K562 (cell line): ENCODE measurements around the gene LEPROT. TPM values are rescaled to one million over a fixed set of nuclear protein-coding genes. Genes with fewer than 3 reads are reported as not detected.

Experiments used
- BRF1 ChIP-seq: IDR thresholded peaks from 3 replicates; pipeline ENCODE4 v1.6.1; 2011; ENCODE audit warnings: borderline replicate concordance, mild to moderate bottlenecking; ENCODE audit not compliant: insufficient read length; ENCODE audit errors: extremely low read depth
- ELF1 ChIP-seq: fragments of 200-800 bp; sonication (Bioruptor generic); IDR thresholded peaks from 2 replicates; pipeline ENCODE4 v1.6.1; 2016; ENCODE audit warnings: missing genetic modification characterization, missing compliant biosample characterization
- FOXA3 ChIP-seq, 2 experiments: fragments of 450-650 bp in 1 of 2; sonication (generic) in 1 of 2; formaldehyde crosslinking; IDR thresholded peaks in 1 of 2; conservative IDR thresholded peaks in 1 of 2; 2 replicates each; pipeline versions ENCODE4 v1.4.0 to v1.8.0; 2020 to 2022; ENCODE audit warnings: mild to moderate bottlenecking in 2 of 2, missing genetic modification reagents in 1 of 2
- KDM2B ChIP-seq: fragments of 250-450 bp; sonication (Bioruptor Pico); IDR thresholded peaks from 2 replicates; pipeline ENCODE4 v1.8.0; 2021; ENCODE audit warnings: mild to moderate bottlenecking, moderate library complexity
- MCM2 ChIP-seq: fragments of 450-650 bp; IDR thresholded peaks from 2 replicates; pipeline ENCODE4 v1.6.1; 2017; ENCODE audit warnings: low read depth, mild to moderate bottlenecking
- NFIC ChIP-seq: fragments of 450-650 bp; IDR thresholded peaks from 2 replicates; pipeline ENCODE4 v1.6.1; 2017; ENCODE audit warnings: mild to moderate bottlenecking, inconsistent platforms
- POLR2AphosphoS2 ChIP-seq: IDR thresholded peaks from 2 replicates; pipeline ENCODE4 v1.6.1; 2012; ENCODE audit warnings: low read length, improper control_type of control experiment
- POLR2G ChIP-seq: fragments of 200-400 bp; formaldehyde crosslinking; IDR thresholded peaks from 2 replicates; pipeline ENCODE4 v1.6.1; 2017; ENCODE audit warnings: low read depth, mild to moderate bottlenecking, antibody characterized with exemption, low read length, moderate library complexity
- POLR2H ChIP-seq: IDR thresholded peaks from 2 replicates; pipeline ENCODE4 v1.6.1; 2016; ENCODE audit warnings: missing genetic modification characterization, low read depth, mild to moderate bottlenecking, control low read depth, missing compliant biosample characterization, moderate library complexity
- POLR3G ChIP-seq: IDR thresholded peaks from 2 replicates; pipeline ENCODE4 v1.6.1; 2011; ENCODE audit not compliant: insufficient read length, insufficient replicate concordance; ENCODE audit errors: extremely low read depth
- SIN3A ChIP-seq, 2 experiments: fragments of 150-350 bp in 1 of 2; IDR thresholded peaks; 2 replicates each; pipeline ENCODE4 v1.6.1; 2011 to 2016; ENCODE audit warnings: borderline replicate concordance in 2 of 2, low read depth in 2 of 2, low read length in 2 of 2, mild to moderate bottlenecking in 2 of 2, moderate library complexity in 2 of 2; ENCODE audit not compliant: control insufficient read depth in 1 of 2
- SP1 ChIP-seq: sonication (generic); formaldehyde crosslinking; IDR thresholded peaks from 2 replicates; pipeline ENCODE4 v1.8.1; 2022; ENCODE audit warnings: mild to moderate bottlenecking, missing genetic modification reagents
- TCF7 ChIP-seq: sonication (generic); IDR thresholded peaks from 2 replicates; pipeline ENCODE4 v1.6.1; 2016; ENCODE audit warnings: antibody characterized with exemption, borderline replicate concordance
- WHSC1 ChIP-seq: IDR thresholded peaks from one replicate; pipeline ENCODE4 v1.6.1; 2012; ENCODE audit warnings: low read length, control low read depth, inconsistent platforms
- ZNF175 ChIP-seq: fragments of 200-800 bp; sonication (Bioruptor generic); IDR thresholded peaks from 2 replicates; pipeline ENCODE4 v1.6.1; 2016; ENCODE audit warnings: low read depth, mild to moderate bottlenecking, missing genetic modification characterization, missing compliant biosample characterization
- ZNF507 ChIP-seq: conservative IDR thresholded peaks from 2 replicates; pipeline ENCODE4 v1.6.1; 2017; ENCODE audit warnings: missing genetic modification characterization, missing compliant biosample characterization
- ZSCAN29 ChIP-seq: fragments of 450-650 bp; IDR thresholded peaks from 2 replicates; pipeline ENCODE4 v1.6.1; 2017
- polyA plus RNA-seq, 8 experiments: library from polyadenylated mRNA; depleted of rRNA in 4 of 8; stranded (reverse) in 5 of 8; unstranded in 3 of 8; fragments of >200 nt; fragmentation: Nextera tagmentation in 2 of 8; fragmentation: Illumina TruSeq in 1 of 8; extraction: Ambion mirVana in 2 of 8; extraction: Trizol in 1 of 8; gene quantifications; 2 replicates each; pipeline versions ENCODE4 v1.2.1 to v1.2.3, GENCODE V29; 2011 to 2014; ENCODE audit warnings: inconsistent platforms in 1 of 8, missing spikeins in 1 of 8
- total RNA-seq, 7 experiments: library from RNA; depleted of rRNA in 6 of 7; stranded (reverse); fragments of >200 nt in 6 of 7; fragmentation: Illumina TruSeq in 2 of 7; extraction: Trizol in 2 of 7; gene quantifications; 2 replicates each; pipeline versions ENCODE4 v1.2.1 to v1.2.3, GENCODE V29; 2011 to 2021; ENCODE audit warnings: low replicate concordance in 1 of 7
- TF ChIP-seq, protein P1 (sequence below), 2 experiments: IDR thresholded peaks; 2 replicates each; pipeline ENCODE4 v1.6.1; 2011; ENCODE audit warnings: borderline replicate concordance in 1 of 2, control low read depth in 1 of 2, low read depth in 1 of 2, low read length in 1 of 2, mild to moderate bottlenecking in 1 of 2, mixed read lengths in 1 of 2, moderate library complexity in 1 of 2; ENCODE audit not compliant: insufficient read depth in 1 of 2, insufficient read length in 1 of 2, poor library complexity in 1 of 2, severe bottlenecking in 1 of 2; ENCODE audit errors: extremely low read depth in 1 of 2
- TF ChIP-seq, protein P2 (sequence below): sonication (generic); formaldehyde crosslinking; IDR thresholded peaks from 2 replicates; pipeline ENCODE4 v1.8.0; 2022; ENCODE audit warnings: missing genetic modification reagents, mild to moderate bottlenecking, borderline replicate concordance
- TF ChIP-seq, protein P3 (sequence below): fragments of 450-650 bp; IDR thresholded peaks from 2 replicates; pipeline ENCODE4 v1.6.1; 2014; ENCODE audit warnings: low read depth, mild to moderate bottlenecking, moderate library complexity, borderline replicate concordance
- TF ChIP-seq, protein P4 (sequence below): fragments of 450-650 bp; IDR thresholded peaks from 2 replicates; pipeline ENCODE4 v1.6.1; 2016; ENCODE audit warnings: borderline replicate concordance

LEPROT gene
- total and polyA plus RNA-seq, 9 of the 15 experiments (the other 6 are each of a cell fraction or from before 2014, with no cell fraction given), result 28.1 to 97.5 (median 45.8) TPM

DNA sequence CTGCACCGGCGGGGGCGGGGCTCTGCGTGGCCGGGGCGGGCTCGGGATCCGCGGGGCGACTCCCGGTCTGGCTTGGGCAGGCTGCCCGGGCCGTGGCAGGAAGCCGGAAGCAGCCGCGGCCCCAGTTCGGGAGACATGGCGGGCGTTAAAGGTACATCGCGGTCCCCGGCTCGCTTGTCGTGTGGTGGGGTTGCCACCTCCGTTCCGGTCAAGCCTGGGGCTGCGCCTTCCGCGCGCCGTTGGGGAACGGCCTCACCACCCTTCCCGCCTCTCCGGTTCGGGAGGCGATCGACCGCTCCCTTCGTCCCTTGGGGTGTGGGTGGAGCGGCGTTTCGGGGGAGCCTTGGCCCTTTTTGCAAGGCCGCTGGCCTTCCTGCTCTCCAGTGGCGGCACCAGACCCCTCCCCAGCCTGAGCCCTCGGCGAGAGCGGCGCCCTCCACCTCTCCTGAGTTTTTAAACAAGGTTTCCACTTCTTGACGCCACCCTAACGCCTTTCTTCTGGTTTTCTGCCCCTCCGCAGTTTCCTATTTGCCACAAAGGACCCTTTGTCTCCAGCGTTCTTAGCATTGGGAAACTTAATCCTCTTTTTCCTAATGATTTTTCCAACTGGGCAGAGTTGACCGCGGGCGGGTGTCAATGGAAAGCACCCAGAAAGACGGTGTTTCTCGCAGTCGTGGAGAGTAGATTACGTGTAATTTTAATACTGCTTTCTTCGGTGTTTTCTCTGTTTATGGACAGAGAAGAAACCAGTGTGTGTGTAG lies at the start of gene LEPROT, which contains the start of gene LEPR (continued):
- TF ChIP-seq, protein P1, sequence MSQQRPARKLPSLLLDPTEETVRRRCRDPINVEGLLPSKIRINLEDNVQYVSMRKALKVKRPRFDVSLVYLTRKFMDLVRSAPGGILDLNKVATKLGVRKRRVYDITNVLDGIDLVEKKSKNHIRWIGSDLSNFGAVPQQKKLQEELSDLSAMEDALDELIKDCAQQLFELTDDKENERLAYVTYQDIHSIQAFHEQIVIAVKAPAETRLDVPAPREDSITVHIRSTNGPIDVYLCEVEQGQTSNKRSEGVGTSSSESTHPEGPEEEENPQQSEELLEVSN (IDR thresholded peaks at IDR 0.05; ENCODE audit: borderline replicate concordance in 1 of 2, extremely low read depth in 1 of 2, insufficient read depth in 1 of 2, insufficient read length in 1 of 2, low read depth in 1 of 2, low read length in 1 of 2, poor library complexity in 1 of 2, severe bottlenecking in 1 of 2), result peak in 1 of 2 experiments; percentile 18
- TF ChIP-seq, protein P2, sequence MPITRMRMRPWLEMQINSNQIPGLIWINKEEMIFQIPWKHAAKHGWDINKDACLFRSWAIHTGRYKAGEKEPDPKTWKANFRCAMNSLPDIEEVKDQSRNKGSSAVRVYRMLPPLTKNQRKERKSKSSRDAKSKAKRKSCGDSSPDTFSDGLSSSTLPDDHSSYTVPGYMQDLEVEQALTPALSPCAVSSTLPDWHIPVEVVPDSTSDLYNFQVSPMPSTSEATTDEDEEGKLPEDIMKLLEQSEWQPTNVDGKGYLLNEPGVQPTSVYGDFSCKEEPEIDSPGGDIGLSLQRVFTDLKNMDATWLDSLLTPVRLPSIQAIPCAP (CRISPR knock-in tag), result 0 out of 2 replicates have a peak, but pooled peaks have one; percentile 66
- TF ChIP-seq, protein P3, sequence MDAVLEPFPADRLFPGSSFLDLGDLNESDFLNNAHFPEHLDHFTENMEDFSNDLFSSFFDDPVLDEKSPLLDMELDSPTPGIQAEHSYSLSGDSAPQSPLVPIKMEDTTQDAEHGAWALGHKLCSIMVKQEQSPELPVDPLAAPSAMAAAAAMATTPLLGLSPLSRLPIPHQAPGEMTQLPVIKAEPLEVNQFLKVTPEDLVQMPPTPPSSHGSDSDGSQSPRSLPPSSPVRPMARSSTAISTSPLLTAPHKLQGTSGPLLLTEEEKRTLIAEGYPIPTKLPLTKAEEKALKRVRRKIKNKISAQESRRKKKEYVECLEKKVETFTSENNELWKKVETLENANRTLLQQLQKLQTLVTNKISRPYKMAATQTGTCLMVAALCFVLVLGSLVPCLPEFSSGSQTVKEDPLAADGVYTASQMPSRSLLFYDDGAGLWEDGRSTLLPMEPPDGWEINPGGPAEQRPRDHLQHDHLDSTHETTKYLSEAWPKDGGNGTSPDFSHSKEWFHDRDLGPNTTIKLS, result peak; percentile 36; the same call in 1 of the 2 replicates
- TF ChIP-seq ELF1 (tag), result peak; percentile 92
- TF ChIP-seq, protein P4, sequence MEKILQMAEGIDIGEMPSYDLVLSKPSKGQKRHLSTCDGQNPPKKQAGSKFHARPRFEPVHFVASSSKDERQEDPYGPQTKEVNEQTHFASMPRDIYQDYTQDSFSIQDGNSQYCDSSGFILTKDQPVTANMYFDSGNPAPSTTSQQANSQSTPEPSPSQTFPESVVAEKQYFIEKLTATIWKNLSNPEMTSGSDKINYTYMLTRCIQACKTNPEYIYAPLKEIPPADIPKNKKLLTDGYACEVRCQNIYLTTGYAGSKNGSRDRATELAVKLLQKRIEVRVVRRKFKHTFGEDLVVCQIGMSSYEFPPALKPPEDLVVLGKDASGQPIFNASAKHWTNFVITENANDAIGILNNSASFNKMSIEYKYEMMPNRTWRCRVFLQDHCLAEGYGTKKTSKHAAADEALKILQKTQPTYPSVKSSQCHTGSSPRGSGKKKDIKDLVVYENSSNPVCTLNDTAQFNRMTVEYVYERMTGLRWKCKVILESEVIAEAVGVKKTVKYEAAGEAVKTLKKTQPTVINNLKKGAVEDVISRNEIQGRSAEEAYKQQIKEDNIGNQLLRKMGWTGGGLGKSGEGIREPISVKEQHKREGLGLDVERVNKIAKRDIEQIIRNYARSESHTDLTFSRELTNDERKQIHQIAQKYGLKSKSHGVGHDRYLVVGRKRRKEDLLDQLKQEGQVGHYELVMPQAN, result peak; percentile 45; the same call in 1 of the 2 replicates
- TF ChIP-seq TCF7, result no peak
- TF ChIP-seq POLR2AphosphoS2, result no peak
- no peak for TF ChIP-seq WHSC1
- no peak for TF ChIP-seq FOXA3 (CRISPR knock-in tag; conservative IDR thresholded peaks at IDR 0.05 in 1 of 2, IDR thresholded peaks at IDR 0.05 in 1 of 2)
- peak; percentile 22 to 59; a peak in 1 of 4 replicates for TF ChIP-seq SIN3A (IDR thresholded peaks at IDR 0.05; ENCODE audit: borderline replicate concordance in 2 of 2, control insufficient read depth in 1 of 2, low read depth in 2 of 2, low read length in 2 of 2)
- TF ChIP-seq ZNF507, result no peak
- TF ChIP-seq ZSCAN29, result no peak
- TF ChIP-seq ZNF175 (CRISPR knock-in tag), result no peak
- TF ChIP-seq KDM2B (CRISPR knock-in tag), result no peak
- TF ChIP-seq POLR2H (tag), result peak; percentile 55
- TF ChIP-seq SP1 (CRISPR knock-in tag), result no peak; the same call in 1 of the 2 replicates
- TF ChIP-seq POLR3G, result no peak
- no peak for TF ChIP-seq MCM2
- TF ChIP-seq NFIC, result peak; percentile 83
- peak; percentile 95 for TF ChIP-seq POLR2G
- TF ChIP-seq BRF1, result no peak
